Stromal cell of bone marrow (primary cell): ENCODE data around the gene FA2H.
A peak's percentile ranks its signal among the peaks of the same experiment; 100 is the strongest.
"Not testable (repeated sequence)": the region's sequence is repeated elsewhere in the genome, so short reads cannot be mapped to it uniquely, and the experiment has no call there.

Source experiments
- DNase-seq: peaks from one replicate; pipeline ENCODE4 v3.0.0-alpha.2; 2012; ENCODE audit warnings: low read depth

FA2H gene

DNA sequence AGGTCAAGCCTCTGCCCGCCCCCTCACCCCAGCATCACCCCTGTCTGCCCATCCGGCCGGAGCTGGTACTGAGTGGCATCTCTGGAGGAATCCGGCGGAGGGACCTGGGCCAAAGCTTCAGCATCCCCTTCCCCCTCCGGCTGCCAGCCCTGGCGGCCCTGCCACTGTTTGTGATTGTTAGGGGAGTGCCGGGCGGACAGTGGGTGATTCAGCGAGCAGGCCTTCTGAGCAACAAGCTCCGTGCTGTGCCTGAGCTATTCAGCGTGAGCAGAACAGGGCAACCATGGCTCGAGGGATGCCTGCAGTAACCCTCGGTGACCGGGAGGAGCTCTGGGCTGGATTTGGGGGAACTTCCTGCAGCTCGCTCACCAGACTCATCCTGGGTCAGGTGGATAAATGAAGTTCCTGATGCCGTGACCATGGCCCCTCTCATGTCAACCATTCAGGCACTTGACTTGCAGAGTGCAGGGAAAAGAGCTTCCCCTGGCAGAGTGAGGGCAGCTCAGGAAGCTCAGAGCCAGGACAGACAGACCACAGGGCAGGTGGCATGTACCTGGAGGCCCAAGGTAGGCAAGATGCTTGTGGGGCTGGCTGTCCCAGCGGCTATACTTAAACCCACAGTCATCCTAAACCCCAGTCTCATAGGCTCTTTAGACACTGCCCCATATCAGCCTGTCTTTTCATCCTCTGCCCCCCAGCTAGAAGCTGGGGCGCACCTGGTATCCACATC, 49.6 kb downstream of the FA2H start:
- peak; percentile 34 for DNase-seq

DNA sequence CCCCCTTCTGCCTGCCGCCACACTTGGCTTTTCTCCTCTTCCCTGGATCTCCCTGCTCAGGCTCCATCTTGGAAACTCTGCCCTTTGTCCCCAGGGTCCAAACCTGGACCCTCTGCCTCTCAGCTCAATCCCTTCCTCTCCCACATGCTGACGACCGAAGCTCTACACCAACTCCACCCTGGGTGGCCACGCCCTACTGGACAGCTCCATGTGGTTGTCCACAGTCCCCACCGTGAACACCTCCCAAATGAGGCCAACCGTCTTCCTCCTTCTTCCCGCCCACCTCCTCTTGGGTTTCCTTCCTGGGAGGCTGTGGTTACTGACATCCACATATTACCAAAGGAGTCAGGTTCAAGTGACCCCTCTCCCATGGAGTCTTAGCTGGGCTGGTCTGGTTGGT, 51.4 kb downstream of the FA2H start:
- no peak for DNase-seq

DNA sequence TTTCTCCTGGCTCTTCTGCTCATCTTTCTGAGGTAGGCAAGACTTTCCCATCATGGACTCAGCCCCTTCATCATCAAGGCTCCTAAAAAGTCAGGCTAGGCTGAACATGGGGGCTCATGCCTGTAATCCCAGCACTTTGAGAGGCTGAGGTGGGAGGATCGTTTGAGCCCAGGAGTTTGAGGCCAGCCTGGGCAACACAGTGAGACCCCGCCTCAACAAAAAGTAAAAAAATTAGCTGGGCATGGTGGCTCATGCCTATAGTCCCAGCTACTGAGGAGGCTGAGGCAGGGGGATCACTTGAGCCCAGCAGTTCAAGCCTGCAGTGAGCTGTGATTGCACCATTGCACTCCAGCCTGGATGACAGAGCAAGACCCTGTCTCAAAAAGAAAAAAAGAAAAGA, 52.5 kb downstream of the FA2H start:
- not testable (repeated sequence) for DNase-seq

GRCh38 chr16:74721716-74722115, 52.9 kb downstream of the FA2H start:
- no peak for DNase-seq

DNA sequence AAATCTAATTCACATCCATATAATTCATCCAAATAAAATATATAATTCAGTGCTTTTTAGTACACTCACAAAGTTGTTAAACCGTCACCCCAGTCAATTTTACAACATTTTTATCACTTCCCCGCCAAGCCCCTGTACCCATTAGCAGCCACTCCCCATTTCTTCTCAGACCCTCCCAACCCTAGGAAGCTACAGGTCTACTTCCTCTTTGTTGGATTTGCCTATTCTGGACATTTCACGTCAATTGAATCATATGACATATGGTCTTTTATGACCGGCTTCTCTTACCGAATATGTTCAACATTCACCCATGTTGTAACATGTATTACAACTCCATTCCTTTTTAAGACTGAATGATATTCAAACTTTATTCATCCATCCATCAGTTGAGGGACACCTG, 54.0 kb downstream of the FA2H start:
- DNase-seq: no peak

DNA sequence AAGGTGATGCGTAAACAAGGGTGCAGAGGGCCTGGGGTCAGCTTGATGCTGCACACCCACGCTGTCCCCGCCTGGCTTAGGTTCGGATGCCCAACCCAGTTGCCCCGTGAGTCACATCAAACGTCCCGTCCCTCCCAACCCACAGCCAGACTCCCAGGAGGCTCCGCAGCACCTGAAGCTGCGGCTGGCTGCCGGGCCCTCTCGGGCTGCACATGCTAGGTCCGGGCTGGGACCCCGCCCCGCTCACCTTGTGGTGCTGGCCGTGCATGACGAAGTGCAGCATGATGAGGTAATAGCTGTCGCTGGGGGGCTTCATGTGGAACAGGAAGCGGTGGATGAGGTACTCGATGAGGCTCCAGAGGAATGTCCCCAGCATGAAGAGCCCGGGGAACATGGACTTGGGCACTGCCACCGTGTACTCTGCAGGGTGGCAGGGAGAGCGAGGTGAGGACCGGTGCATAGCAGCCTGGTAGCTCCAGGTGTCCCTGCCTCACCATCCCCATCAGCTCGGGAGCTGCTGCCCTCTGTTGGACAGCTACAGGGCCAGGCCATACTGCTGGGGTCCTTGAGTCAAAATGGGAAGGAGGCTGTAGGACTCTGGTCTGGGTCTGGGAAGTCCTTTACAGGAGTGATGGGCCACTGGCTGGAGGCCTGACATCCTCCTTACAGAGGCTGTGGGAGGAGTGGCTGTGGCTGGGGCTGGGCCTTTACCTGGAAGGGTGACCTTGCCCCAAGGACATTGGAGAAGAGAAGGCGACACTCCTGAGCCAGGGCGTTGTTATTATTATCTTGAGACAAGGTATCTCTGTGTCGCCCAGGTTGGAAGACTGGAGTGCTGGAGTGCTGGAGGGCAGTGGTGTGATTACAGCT, 55.6 kb downstream of the FA2H start:
- DNase-seq: no peak

GRCh38 chr16:74718140-74718539, 56.5 kb downstream of the FA2H start:
- no peak for DNase-seq

DNA sequence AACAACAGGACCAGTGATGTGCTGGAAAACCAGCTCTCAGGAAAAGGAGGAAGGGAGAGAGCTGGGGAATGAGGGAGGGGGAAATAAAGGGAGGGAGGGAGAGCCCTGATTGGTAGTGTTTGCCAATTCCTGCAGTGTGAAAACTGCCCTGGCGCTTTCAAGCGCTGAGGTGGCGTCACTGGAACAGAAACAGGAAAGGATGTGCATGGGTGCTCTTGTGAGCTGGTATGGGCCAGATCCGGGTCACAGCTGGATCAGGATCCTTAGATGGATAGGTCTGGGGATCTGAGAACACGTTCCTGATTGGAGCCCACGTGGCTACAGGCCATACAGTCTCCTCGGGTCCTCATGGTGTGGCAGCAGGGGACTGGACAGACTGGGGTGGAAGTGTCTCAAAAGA, 57.3 kb downstream of the FA2H start:
- no peak for DNase-seq

DNA sequence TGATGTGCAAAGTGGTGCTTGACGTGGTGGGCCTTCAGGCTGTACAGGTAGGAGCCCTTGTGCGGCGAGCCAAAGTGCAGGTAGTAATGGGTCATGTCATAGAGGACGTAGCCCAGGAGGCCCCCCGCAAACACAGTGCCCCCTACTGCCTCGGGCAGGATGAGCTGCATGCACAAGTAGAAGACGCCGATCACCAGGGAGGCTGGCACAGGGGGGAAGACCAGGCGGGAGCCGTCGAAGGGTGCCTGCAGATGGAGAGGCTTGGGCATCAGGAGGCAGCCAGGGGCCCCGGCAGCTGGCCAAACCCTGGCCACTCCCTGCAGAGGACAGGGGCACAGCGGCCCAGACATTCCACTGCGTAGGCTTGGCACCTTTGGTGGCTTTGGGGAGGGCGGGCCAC, 58.3 kb downstream of the FA2H start:
- no peak for DNase-seq

- DNase-seq: no peak
These were observed 60.7 kb downstream of the FA2H start for GRCh38 chr16:74713876-74714275.

- no peak for DNase-seq
These were observed 61.3 kb downstream of the FA2H start for GRCh38 chr16:74713325-74713724.

- no peak for DNase-seq
These were observed 62.7 kb downstream of the FA2H start for GRCh38 chr16:74711938-74712337.

DNA sequence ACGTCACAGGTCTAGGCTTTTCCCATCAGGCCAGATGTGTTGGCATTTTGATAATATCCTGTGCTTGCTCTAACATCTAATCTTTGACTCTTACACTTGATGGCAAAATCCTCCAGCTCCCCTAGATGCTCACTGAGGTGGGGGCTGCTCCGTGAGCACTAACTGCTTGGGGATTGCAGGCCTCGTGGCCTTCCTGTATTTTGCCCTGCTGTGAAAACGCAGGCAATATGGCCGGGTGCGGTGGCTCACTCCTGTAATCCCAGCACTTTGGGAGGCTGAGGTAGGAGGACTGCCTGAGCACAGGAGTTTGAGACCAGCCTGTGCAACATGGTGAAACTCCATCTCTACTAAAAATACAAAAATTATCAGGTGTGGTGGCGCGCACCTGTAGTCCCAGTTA, 64.2 kb downstream of the FA2H start:
- DNase-seq: no peak

DNA sequence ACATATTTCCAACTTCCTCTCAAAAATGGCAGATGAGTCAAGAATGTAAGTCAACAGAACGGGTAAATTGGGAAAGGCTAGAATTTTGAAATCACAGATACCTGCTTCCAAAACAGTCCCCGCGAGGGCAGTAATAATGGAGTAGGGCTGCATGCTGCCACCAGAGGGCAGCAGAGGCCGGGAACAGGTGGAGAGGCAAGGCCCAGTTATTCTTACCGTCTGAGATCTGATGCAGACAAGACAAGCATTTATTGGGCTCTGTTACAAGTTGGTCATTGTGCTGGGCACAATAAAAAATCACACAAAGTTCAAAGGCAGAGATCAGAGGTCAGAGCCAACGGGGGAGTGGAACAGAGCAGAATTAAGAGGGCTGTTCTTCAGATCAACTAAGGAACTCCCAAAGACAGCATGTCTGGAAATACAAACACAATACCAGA, 65.2 kb downstream of the FA2H start:
- peak; percentile 50 for DNase-seq

DNA sequence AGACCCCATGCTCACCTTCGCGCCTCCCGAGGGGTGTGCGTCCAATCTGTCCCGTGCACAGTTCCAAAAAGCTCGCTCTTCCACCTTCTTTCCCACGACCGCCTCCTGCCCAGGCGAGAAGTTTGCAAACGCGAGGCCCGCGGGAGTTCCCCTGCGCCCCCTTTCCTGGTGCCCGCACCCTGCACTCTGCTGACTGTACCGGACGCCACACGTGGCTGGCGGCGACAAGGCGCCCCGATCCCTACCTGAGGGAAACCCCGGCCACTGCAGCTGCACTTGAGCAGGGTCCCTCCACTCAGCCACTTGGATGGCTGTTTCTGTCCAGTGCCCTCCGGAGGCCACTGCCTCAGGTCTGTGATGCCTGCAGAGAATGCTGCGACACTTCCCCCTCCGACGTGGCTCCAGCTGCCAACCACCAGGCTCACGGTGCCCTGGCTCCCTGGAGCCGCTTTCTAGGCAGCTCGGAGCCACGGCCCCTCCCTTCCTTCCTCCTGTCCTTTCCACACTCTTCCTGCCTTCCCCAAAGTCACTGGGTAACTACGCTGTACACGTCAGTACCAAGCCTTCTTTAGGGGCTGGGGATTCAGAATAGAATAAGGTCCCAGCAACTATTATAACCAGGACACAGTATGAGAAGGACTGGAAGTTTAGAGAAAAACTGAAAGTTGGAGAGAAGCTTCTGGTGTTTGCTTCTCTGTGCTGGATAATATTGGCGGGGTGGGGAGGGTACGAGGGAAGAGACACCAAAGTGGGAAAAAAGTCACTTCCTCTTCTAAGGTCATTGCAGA, 74.0 kb downstream of the FA2H start, which contains the start of gene MLKL:
TSS of gene MLKL (minus strand) at position 425 of the 788 bp plus-strand sequence. CDS start 5,105 bp downstream, outside the sequence.
- peak; percentile 38 for DNase-seq

DNA sequence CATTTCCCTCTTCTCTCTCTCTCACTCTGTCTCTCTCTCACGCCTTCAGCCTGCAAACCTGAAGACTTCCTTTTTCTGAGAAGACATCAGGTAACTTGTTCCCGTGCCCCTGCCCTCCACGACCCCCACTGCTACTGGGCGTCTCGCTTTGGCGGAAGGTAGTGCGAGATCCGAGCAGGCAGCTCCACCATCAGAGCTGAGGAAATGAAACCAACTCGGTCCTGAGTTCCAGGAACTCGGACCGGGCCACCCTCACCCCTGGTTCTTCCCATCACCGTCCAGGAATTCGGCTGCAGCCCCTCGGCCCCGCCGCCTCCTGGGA, 74.5 kb downstream of the FA2H start:
- DNase-seq: no peak

DNA sequence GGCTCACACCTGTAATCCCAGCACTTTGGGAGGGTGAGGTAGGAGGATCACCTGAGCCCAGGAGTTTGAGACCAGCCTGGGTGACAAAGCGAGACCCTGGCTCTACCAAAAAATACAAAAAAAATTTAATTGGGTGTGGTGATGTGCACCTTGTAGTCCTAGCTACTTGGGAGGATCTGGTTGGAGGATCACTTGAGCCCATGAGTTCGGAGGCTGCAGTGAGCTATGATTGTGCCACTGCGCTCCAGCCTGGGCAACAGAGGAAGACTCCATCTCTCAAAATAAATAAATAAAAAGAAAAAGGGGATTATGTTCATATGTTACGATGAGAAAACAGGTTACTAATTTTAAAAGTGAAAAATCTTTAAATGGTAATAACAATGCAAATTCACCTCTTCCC, 75.0 kb downstream of the FA2H start:
- no peak for DNase-seq

DNA sequence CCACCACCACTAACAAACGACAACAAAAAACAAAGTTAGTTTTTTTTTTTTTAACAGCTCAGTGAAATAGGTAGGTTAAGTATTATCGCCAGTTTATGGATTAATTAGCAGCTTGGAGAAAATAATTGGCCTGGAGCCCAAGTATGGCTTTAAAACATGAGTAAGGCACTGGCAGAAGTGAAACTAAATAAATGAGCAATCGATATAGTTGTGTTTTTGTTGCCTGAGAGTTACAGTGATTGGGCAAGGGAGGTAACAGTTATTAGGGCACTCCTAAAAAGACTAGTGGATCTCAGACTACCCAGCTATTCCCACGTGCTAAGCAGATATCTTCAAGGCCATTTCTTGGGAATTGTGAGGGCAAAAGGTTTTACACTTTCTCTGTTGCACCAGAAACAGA, 76.4 kb downstream of the FA2H start:
- DNase-seq: no peak

GRCh38 chr16:74695450-74696422, 78.9 kb downstream of the FA2H start:
- peak; percentile 92 for DNase-seq

DNA sequence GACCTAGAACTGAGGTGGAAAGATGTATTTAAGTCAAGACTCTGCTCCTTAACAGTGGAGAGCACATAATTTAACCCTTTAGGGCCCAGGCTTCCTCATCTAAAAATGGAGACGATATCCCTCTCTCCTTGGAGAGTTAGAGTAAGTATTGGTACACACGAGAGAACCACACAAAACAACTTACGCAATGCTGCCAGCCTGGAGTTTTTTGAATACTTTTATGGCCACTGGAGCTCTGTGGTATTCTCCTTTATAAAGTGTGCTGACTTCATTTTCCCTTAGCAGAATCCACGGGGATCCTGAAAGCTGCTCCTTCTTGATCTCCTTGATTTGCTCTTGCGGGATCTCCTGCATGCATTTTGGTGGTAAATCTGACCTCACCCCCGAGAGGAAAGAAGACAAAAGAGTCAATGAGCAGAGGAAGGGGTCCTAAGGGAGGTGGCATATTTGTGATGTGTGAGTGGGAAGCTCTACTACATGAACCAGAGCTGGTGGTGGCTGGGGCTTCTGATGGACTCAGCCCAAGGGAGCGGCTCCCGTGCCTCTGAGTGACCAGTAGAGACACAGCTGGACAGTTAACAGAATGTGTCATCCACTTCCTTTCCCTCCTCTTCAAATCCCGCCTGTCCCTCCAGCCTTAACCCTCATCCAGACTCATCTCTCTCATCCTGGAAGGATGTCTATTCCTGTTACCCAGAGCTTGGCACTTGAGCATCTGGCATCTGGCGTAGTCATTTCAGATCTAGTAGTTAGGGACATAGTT, 83.3 kb downstream of the FA2H start:
- DNase-seq: no peak

DNA sequence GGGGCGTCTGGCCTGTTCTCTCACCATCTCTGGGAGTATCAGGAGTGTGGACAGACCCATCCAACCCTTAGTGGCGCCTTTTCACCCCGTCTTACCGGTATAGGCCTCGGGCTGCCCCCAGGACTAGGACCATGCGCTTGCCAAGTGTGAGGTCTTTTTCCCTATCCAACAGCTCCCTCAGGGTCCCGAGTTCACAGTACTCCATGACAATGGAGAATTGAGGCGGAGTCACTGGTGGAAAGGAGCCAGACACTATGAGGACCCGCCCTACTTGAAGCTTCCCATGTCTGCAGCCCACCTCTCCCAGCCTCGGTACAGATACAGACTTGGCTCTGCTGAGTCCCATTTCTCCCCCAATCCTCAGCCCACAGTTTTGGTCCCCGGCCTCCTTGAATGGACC, 92.1 kb downstream of the FA2H start:
- DNase-seq: no peak
